Measurements from ENCODE around the gene RUNX1.

Gene RUNX1

DNA sequence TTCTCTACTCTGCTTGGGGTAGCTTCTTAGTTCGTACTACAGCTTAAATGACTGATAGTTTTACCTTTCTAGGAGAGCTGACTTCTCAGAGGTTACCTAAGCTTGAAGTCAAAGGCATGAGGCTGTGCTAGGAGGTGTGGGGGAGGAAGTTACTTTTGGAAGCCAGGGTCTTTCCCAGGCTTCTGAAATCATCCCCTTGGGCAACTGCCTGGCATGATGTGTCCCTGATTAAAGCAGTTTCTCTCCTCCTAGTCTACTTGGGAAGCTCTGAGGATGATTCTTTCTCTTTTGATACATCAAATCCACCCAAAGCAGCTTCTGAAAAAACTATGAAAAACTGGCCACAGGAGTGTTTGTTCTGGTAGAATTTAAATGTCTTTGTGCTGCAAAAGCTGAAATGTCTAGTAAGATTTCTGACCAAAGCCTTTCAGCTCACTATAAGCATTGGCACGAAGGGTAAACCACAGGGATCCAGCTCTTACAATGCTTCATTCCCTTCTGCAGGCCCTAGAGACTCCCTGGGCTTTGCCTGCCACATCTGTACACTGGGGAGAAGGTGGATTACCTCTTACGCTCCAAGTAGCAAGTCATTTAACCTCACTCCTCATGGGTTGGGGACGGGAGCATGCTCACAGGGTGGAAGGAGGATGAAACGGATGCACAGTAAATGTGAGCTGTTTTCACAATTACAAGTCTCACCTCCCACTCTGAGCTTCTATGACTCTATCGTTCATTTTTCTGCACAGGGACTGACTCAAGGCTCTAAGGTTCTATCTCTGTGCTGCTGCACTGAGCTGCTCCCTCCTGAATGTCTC lies 59.6 kb downstream of the RUNX1 start:
- no peak for DNase-seq

DNA sequence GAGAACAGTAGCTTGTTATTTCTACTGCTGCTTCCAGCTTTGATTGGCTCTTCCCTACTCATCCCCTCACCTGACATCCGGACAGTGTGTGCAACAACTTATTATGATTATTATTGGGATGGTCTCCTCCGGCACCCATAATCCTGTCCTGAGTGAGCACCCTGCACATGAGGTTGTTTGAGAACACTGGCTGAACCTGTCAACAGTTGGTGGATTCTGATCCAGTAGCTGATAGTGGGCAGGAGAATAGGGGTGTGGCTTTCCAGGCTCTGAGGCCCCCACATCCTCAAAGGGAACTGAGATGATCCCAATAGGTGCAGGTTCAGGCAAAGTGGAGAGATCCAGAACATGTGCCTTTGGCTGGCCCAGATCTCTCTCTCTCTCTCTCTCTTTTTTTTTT lies 60.5 kb downstream of the RUNX1 start:
- DNase-seq: no peak

DNA sequence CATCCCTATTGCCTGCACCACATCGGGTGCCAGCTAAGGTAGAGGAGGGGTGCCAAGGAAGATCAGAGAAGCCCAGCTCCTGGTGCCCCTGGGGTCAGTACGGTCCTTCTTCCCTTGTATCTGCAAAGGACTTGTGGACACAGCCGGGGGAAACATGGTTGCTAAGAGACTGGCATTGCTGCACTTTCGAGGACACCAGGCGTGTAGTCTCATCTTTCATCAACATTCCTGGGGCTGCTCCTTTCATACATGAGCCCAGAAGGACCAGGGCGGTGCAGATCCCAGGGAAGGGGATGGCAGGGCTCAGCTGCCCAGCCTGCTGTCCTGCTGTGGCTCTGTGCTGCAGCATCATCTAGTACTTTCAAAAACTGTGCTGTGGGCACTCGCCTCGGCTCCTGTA lies 61.0 kb downstream of the RUNX1 start:
- no peak for DNase-seq

DNA sequence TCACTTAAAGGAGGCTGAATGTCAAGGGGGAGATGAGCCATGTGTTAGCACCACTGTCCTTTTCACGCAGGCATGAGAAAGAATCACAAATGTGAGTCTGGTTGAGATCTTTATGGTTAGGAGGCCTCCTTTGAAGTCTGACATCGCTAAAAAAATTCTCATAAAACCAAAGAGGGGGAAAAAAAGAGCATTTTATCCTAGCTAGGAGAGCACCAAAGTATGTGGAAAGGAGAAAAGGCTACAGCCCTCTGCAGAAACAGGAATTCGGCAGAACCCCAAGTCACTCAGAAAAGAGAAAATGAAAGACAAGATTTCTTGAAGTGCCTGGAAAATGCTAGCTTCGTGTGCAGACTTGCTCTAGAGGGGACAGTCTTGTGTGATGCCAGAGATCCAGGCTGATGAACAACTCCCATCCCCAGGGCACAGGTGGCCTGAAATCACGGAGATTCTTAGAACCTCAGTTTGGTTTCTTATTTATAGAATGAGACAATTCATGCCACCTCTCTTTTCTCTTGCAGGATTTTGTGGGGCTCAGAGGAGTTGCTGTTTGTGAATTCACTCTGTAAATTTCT lies 61.5 kb downstream of the RUNX1 start:
- no peak for DNase-seq

DNA sequence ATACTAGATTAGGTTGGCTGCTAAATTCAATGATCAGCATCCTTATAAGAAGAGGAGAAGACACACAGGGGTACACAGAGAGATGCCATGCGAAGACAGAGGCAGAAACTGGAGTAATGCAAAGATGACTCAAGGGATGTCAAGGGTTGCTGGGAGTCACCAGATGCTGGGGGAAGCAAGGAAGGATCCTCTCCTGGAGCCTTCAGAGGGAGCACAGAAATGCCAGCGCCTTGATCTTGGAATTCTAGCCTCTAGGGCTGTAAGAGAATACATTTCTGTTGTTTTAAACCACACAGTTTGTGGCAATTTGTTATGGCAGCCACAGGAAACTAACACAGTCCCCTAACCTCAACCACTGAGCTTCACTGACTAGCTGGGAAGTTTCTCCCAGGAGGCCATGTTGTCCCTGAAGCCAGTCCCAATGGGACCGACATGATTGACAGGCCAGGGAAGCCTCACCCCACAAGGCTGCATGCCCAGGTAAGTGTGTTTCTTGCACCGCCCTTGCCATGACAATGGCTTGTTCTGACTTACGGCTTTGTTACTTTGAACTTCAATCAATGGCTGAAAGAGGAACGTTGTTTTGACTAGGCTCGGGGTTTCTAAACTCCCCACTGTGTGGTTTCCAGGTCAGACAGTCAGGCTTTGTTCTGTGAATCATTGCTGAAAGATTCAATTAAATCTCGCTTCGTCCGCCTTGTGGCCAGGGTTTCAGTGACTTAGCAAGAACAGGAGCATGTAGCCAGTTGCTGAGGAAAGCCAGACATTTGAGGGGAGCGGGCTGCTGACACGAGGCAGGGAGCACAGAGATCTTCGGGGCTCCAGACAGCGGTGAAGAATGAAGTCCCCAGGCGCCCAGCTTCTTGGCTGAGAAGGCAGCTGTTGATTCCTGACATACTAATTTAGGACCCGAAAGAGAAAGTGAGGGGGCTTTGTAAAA lies 62.3 kb downstream of the RUNX1 start:
- DNase-seq: no peak

DNA sequence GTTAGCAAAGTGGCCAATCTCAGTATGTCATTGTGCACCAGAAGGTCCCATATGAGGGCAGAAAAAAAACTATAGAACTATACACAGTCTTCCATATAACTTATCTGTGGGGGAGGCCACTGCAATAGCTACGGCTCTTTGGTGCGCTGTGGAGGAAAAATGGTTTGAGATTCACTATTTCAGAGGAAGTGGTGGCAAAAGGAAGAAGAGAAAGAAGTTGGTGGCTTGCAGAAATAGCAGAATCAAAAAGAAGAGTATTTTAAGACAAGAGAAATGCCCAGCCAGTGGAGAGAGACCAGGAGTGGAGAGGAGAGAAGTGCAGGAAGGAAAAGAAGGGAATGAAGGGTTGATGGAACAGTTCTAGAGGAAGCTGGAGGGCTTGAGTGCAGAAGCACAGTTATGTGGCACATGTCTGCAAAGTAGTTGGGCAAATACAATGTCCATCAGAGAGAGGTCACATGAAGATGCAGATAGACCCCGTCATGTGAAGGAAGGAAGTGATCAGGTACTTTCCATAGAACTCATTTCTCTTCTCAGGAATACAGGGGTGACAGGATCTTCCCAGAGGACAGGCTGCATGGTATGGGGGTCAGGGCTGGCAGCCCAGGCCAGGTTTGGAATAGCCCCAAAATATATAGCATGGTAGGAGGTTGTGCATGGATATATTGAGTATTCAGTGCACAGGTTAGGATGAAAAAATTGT lies 64.6 kb downstream of the RUNX1 start:
- no peak for DNase-seq

DNA sequence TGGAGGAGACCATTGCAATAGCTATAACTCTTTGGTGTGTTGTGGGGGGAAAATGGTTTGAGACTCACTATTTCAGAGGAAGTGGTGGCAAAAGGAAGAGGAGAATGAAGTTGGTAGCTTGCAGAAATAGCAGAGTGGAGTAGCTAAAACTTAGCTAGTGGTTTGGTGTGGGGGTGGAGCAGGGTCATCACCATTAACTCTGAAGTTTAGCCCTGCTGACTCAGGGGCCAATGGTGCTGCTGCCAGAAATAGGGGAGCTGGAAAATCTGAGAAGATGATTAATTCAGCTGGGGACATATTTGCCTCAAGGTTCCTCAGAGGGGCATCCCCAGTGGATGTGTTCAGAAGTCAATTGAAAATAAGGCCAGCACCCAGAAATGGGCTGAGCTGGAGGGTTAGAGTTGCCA lies 65.4 kb downstream of the RUNX1 start:
- no peak for DNase-seq

DNA sequence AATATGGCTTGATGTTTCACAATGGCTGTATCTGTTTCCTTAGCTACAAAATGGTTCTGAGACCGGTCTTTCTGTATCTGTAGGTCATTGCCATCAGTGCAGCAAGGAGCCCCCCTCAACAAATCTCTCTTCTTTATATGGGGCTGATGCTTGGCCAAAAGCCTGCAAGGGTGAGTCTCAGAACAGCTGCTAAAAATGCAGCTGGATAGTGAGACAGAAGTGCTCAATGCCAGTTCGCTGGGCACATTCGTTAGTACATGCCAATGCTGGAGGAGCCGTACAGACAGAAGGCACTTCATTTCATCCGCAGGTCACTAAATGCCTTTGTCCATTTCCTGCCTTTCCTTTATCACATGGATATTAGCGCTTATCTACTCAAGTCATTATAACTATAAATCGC lies 67.3 kb downstream of the RUNX1 start:
- no peak for DNase-seq

DNA sequence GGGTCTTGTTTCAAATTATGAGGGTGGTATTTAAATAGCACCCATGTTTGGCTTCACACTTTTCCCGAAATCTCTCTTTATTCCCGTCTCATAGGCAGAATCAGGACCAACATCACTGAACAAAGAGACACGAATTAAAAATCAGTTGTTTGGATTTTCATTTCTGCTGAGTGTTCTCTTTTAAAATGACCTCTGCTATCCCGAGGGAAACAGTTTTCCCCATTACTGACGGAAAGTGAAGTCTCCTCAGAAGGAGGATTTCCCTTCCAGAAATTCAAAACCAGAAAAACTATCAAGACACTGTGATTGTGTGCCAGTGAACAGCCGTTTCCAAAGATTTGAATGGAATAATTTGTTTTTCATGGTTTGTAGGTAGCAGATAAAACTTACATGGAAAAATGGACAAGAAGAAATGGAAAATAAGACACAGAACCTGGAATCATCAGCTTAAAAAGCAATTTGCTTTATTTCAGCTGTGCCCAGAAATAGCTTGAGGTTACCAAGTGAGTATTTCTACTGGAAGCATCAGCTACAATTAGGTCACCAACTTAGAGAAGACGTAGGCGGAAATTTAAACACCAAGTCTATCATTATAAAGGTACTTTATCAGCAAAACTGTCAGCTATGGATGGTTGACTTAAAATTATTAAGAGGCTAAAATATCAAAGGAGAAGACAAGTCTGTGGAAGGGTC lies 68.5 kb downstream of the RUNX1 start:
- no peak for DNase-seq

DNA sequence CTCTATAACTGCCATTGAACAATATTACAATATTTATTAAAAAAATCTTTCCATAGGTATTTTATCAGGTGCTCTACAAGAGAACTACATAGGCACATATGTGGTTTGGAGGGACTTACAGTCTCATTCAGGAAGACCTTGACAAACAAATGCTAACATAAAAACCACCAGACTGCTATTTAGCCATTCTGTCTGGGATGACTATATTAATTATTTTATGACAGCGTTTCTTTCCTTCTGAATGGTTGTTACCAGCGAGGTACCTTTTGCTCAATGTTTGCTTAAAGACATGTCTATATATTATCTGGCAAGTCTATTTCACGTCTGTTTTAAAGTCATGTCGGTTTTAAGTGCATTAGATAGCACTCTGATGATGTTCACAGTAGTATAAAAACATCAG lies 69.7 kb downstream of the RUNX1 start:
- DNase-seq: no peak

DNA sequence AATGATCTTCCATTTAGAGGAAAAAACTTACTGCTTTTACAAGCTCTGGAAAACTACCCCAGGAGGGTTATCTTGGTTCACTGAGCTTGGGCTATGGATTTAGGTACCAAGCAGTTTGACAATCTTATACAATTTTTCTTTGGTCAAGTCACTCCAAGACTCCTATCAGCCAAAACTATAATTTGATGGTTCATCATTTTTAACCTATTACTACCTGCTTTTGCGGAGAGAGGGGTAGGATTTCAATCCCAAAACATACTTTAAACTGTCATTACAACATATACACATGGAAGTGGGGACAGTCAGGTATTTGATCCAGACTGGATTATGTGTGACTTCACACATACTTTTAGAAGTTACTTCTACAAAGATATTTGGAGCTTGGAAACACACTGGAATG lies 71.8 kb downstream of the RUNX1 start:
- DNase-seq: no peak

DNA sequence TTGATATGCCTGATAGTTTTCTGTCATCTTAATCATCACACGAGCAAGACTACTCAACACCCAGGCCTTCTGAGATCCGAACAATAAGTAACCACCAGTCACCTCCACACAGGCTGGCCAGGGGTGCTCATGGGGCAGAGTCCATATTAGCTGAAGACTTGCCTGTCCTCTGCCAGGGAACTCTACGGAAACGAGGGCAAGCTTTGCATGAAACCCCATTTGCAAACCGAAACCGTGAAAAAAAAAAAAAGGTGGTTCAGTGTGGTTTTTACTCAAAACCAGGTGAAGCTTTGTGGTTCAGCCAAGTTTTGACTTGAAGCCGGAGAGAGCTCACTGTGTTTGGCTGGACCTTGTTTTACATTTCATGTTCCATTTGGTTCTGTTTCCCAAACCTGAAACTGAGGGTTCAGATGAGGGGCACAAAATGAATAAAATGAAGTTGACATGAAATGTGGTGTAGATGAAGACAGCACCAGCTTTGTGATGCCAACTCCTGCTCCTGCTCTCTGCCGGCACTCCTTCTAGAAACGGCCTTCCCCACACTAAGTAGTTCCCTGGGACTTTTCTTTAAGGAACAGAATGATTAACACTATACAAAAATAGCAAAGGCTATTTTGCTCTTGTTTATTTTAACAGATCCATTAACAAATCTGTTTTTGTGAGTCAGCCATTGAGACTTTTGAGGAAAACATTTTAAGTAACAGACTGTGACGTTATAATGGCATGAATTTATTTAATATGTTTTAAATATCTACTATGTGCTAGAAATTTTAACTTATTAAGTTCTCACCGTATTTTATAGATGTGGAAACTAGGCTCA lies 74.7 kb downstream of the RUNX1 start:
- no peak for DNase-seq

DNA sequence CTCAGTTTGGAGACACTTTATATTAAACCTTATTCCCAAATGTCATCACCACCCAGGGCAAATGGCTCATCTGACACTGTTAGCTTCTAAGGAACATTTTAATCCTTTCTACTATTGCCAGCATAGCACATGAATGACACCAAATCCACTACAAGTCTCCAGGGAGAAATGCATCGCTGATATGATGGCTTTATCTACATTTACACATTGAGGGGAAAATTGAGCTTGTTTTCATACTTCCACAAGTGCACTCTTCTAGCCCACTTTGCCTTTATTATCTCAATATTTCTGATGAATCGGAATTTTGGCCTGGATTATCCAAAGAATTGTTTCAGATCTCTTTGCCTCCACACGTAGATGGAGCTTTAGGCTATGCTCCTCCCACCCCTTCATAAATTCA lies 75.4 kb downstream of the RUNX1 start:
- DNase-seq: no peak

DNA sequence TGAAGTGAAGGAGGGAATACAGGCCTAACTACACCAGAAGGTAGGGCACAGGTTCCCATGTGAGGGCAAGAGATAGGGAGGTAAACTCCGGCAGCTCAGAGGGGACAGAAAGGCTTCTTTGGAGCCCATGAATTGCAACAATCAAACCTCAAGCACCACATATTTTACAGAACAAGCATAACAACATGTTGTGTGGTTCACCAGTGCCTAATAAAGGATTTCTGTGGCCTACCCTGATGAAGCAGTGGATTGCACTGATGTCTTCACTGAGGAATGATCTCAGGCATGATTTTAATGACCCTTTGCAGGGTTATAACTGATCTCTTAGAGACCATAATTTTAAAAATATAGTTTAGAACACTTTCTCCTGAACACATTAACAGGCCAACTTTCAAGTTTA lies 77.4 kb downstream of the RUNX1 start:
- no peak for DNase-seq

DNA sequence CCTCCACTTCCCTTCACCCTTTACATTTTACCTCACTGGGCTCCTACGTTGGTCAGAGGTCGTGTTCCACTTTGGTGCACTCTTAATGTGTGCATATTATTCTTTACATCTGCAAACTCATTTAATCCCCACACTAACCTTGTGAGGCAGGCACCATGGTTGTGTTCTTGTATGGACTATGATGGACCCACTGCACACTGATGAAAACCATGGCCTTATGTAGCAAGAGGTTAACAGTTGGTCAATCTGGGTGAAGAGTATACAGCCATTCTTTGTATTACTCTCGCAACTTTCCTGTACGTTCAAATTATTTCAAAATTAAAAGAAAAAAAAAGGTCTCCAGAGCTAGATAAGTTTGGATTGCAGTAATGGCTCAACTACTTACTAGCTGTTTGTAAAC lies 78.5 kb downstream of the RUNX1 start:
- no peak for DNase-seq

DNA sequence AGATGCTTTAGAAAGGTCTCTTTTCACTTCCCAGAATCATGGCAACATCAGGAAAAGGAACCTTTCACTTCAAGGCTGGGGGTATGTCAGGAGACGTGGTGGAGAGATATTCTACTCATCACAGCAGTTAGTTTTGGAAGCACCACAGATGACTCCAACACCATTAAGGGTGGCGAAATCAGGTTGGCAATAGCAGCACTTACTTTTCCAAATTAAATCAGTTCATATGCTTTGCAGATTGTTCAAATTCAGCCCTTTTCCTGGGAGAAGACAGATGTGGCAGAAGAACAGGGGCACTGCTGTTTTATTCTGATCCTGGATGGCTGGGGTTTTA lies 79.0 kb downstream of the RUNX1 start:
- no peak for DNase-seq

DNA sequence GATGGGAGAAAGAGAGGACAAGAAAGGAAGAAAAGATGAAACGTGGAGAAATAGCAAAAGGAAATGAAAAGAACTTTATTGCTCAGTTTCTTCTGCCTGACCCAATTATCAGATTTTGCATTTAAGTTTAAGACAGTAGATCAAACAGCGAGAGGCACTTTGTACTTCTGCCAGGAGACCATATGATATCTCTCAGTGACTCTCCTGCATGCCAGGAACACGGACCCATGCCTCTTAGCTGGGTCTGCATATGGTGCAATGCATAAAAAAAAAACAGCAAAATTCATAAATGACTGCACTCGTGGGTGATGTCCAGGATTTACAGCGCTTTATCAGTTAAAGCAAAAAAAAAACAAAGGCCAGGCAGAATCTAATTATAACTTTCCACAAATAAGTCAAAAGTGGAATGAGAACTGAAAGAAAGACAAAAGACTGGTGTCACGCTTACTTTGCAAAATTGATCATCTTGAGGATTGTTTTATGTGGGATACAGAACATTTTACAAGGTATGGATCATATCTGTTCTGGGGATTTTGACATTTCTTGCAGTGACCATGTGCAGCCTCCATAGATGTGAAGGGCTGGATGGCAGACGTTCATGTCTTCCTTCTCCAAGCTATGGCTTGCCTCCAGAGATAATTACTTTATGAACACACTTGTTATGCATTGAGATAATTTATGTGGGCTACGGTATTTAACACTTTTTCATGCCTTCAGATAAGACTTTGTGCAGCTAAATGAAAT lies 79.5 kb downstream of the RUNX1 start:
- DNase-seq: no peak

DNA sequence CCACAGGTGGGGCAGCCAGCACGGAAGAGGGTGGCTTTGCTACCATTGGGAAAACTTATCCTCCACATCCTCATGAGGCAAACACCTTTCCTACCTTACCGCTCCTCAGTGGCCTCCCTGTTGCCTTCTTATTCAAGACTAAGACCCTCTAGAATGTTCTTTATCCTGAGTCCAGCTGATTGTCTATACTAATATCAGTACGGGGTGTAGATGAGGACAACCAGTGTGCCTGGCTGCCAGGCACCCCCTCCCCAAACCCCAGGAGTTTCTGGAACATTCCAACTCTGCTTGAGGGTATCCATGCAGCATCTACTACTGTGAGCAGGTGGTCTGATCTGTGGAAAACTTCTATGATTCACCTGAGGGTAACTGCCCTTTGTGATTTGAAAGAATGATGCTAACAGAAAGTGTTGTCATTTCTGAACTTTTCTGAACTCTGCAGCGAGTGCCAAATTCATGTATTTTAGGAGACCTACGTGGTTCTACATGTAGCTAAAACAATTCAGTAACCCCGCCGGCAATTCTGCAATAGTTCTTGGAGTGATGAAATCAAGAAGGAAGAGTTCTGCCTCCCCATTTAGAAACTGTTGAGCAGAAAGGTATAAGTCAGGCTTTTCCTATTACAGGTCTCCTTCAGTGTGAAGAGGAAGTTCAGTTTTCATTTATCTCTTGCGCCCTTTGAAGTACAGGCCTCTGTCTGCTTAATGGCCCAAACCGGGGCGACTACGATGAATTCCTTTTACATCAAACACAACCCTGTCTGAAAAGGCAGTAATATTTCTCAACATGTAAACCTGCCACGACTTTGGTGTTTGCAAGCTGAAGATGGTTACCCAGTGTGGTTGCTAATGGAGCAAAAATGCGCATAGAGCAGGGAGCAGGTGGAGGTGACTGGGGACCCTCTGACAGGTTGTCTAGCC lies 80.4 kb downstream of the RUNX1 start:
- DNase-seq: no peak

DNA sequence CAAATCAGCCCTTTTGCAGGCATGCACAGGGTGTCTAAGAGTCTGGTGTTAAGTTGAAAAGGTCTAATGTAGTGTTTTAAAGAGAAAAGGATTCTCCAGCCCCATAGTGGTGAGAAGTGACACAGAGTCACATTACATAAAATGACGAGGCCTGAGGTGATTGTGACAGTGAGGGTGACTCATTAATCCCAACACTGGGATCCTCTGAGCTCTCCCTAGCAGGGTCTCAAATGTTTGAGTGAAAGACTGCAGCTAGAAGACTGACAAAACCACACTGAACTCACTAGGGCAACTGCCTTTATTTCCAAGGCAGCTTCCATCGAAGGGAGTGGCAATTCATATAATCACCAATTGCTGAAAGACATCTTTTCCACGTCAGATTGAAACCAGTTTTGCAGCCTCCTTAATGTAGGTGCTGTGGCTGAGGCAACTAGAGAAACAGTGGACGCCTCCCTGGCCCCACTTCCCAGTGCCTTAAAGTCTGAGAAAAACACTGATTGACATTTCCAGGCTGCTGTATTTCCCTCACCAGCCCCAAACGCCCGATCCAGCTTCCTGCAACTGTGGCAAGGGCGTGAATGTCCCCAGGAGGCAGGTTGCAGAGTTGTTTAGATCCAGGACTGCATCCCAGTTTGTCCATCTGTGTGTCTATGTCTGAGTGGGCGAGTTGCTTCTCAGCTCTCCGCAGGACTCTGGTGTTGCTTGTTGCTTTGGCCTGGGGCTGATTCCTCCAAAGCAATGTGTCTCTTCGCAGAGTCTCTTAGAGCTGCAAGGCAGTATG lies 81.4 kb downstream of the RUNX1 start:
- DNase-seq: no peak
